ENCODE measurements around the gene TXLNG. TPM values are rescaled to one million over a fixed set of nuclear protein-coding genes. Genes with fewer than 3 reads are reported as not detected.
A peak's percentile ranks its signal among the peaks of the same experiment; 100 is the strongest.

Gene TXLNG
- total and polyA plus RNA-seq, 2 of the 13 experiments (the other 11 are each of a cell fraction or from before 2014, with no cell fraction given): 13.1 to 15.5 TPM

- TF ChIP-seq HNRNPH1 (optimal IDR thresholded peaks at IDR 0.05; ENCODE audit: low read depth, low read length): no peak
- TF ChIP-seq ZFP36L1 (CRISPR knock-in tag; IDR thresholded peaks at IDR 0.05): no peak
- TF ChIP-seq HDAC6 (IDR thresholded peaks at IDR 0.05; ENCODE audit: low read depth, low read length): no peak
- TF ChIP-seq, protein P1, sequence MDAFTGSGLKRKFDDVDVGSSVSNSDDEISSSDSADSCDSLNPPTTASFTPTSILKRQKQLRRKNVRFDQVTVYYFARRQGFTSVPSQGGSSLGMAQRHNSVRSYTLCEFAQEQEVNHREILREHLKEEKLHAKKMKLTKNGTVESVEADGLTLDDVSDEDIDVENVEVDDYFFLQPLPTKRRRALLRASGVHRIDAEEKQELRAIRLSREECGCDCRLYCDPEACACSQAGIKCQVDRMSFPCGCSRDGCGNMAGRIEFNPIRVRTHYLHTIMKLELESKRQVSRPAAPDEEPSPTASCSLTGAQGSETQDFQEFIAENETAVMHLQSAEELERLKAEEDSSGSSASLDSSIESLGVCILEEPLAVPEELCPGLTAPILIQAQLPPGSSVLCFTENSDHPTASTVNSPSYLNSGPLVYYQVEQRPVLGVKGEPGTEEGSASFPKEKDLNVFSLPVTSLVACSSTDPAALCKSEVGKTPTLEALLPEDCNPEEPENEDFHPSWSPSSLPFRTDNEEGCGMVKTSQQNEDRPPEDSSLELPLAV (CRISPR knock-in tag; conservative IDR thresholded peaks at IDR 0.05; ENCODE audit: low read depth): no peak
- no peak for TF ChIP-seq SP2 (CRISPR knock-in tag; IDR thresholded peaks at IDR 0.05)
- TF ChIP-seq ZNF749 (CRISPR knock-in tag; IDR thresholded peaks at IDR 0.05; ENCODE audit: borderline replicate concordance): no peak
- TF ChIP-seq YEATS4 (CRISPR knock-in tag; IDR thresholded peaks at IDR 0.05; ENCODE audit: borderline replicate concordance): 0 out of 2 replicates have a peak, but pooled peaks have one; percentile 41
- no peak for TF ChIP-seq MATR3 (CRISPR knock-in tag; IDR thresholded peaks at IDR 0.05)
- TF ChIP-seq NR2F2 (IDR thresholded peaks at IDR 0.05; ENCODE audit: borderline replicate concordance, low read depth): no peak
- TF ChIP-seq ZNF263 (CRISPR knock-in tag; IDR thresholded peaks at IDR 0.05): no peak; the same call in 1 of the 2 replicates
- TF ChIP-seq ZNF335 (CRISPR knock-in tag; IDR thresholded peaks at IDR 0.05): no peak
- TF ChIP-seq ZNF747 (CRISPR knock-in tag; IDR thresholded peaks at IDR 0.05; ENCODE audit: borderline replicate concordance): no peak
- TF ChIP-seq PRDM10 (CRISPR knock-in tag; IDR thresholded peaks at IDR 0.05; ENCODE audit: low read depth): no peak
- TF ChIP-seq, protein P2, sequence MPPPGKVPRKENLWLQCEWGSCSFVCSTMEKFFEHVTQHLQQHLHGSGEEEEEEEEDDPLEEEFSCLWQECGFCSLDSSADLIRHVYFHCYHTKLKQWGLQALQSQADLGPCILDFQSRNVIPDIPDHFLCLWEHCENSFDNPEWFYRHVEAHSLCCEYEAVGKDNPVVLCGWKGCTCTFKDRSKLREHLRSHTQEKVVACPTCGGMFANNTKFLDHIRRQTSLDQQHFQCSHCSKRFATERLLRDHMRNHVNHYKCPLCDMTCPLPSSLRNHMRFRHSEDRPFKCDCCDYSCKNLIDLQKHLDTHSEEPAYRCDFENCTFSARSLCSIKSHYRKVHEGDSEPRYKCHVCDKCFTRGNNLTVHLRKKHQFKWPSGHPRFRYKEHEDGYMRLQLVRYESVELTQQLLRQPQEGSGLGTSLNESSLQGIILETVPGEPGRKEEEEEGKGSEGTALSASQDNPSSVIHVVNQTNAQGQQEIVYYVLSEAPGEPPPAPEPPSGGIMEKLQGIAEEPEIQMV (CRISPR knock-in tag; IDR thresholded peaks at IDR 0.05; ENCODE audit: low read depth): no peak
- TF ChIP-seq CBFB (CRISPR knock-in tag; IDR thresholded peaks at IDR 0.05): no peak
- TF ChIP-seq, protein P3, sequence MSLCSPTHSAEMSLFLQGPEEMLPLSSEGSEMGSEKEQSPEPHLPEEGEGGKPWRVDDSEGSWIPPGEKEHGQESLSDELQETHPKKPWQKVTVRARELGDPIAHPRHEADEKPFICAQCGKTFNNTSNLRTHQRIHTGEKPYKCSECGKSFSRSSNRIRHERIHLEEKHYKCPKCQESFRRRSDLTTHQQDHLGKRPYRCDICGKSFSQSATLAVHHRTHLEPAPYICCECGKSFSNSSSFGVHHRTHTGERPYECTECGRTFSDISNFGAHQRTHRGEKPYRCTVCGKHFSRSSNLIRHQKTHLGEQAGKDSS (CRISPR knock-in tag; IDR thresholded peaks at IDR 0.05; ENCODE audit: borderline replicate concordance, low read depth): no peak
- 0 out of 2 replicates have a peak, but pooled peaks have one; percentile 13 for TF ChIP-seq ZNF709 (CRISPR knock-in tag; IDR thresholded peaks at IDR 0.05)
- TF ChIP-seq FIP1L1 (IDR thresholded peaks at IDR 0.05; ENCODE audit: borderline replicate concordance, insufficient read depth, low read depth, low read length): no peak
These were observed 797 bp downstream of the TXLNG start (continued) for GRCh38 chrX:16786791-16787735.
